CD14-positive monocyte (primary cell): ENCODE measurements around the gene SVIL. TPM values are rescaled to one million over a fixed set of nuclear protein-coding genes. Genes with fewer than 3 reads are reported as not detected.

Experiments
- DNase-seq, 3 donors: peaks; one replicate each; pipeline ENCODE4 v3.0.0-alpha.2; 2011 to 2022
- H2AFZ ChIP-seq: 2 replicates; pipeline ENCODE4 v1.6.0; 2012; ENCODE audit warnings: mild to moderate bottlenecking, low read depth, low read length, inconsistent platforms; ENCODE audit not compliant: insufficient read depth, poor library complexity, severe bottlenecking
- H3K27ac ChIP-seq, 2 donors: 1 replicate in 1 of 2; 2 replicates in 1 of 2; pipeline ENCODE4 v1.5.1; 2012 to 2013; ENCODE audit warnings: low read length in 2 of 2, control low read depth in 1 of 2, inconsistent platforms in 1 of 2, low read depth in 1 of 2, mild to moderate bottlenecking in 1 of 2
- H3K27me3 ChIP-seq, 2 donors: one replicate each; pipeline versions ENCODE4 v1.6.0 to v1.6.1; 2011 to 2013; ENCODE audit warnings: low read length in 2 of 2; ENCODE audit not compliant: control insufficient read depth in 2 of 2, insufficient read depth in 2 of 2
- H3K36me3 ChIP-seq, 2 donors: replicated peaks in 1 of 2; 1 replicate in 1 of 2; 2 replicates in 1 of 2; pipeline versions ENCODE4 v1.5.1 to v1.6.1; 2012 to 2013; ENCODE audit warnings: low read length in 2 of 2, control low read depth in 1 of 2, inconsistent platforms in 1 of 2, mild to moderate bottlenecking in 1 of 2; ENCODE audit not compliant: insufficient read depth in 2 of 2, control insufficient read depth in 1 of 2
- H3K4me1 ChIP-seq, 2 donors: 1 replicate in 1 of 2; 2 replicates in 1 of 2; pipeline versions ENCODE4 v1.5.1 to v1.6.1; 2012 to 2013; ENCODE audit warnings: low read length in 2 of 2, control low read depth in 1 of 2, inconsistent platforms in 1 of 2, mild to moderate bottlenecking in 1 of 2, moderate library complexity in 1 of 2; ENCODE audit not compliant: insufficient read depth in 2 of 2, control insufficient read depth in 1 of 2
- H3K4me2 ChIP-seq: replicated peaks from 2 replicates; pipeline ENCODE3; 2012; ENCODE audit warnings: low read length, moderate library complexity, mild to moderate bottlenecking; ENCODE audit not compliant: poor library complexity, severe bottlenecking; ENCODE audit errors: extremely low read depth
- H3K4me3 ChIP-seq, 3 experiments: fragments of 200-600 bp in 1 of 3; sonication (generic) in 1 of 3; replicated peaks in 1 of 3; 1 replicate in 2 of 3; 2 replicates in 1 of 3; pipeline ENCODE4 v1.5.1; 2011 to 2013; ENCODE audit warnings: low read length in 3 of 3, mild to moderate bottlenecking in 3 of 3, control low read depth in 2 of 3, low read depth in 2 of 3, inconsistent platforms in 1 of 3, moderate library complexity in 1 of 3
- H3K79me2 ChIP-seq: 2 replicates; pipeline ENCODE4 v1.6.0; 2012; ENCODE audit warnings: mild to moderate bottlenecking, control low read depth, inconsistent platforms, low read length, moderate library complexity; ENCODE audit not compliant: insufficient read depth
- H3K9ac ChIP-seq: 2 replicates; pipeline ENCODE4 v1.6.0; 2017; ENCODE audit warnings: low read length, mild to moderate bottlenecking; ENCODE audit not compliant: insufficient read depth, poor library complexity, severe bottlenecking
- H3K9me3 ChIP-seq, 2 donors: replicated peaks in 1 of 2; 1 replicate in 1 of 2; 2 replicates in 1 of 2; pipeline versions ENCODE4 v1.5.1 to v1.6.1; 2012 to 2013; ENCODE audit warnings: low read length in 2 of 2, control low read depth in 1 of 2; ENCODE audit not compliant: control insufficient read depth in 1 of 2, insufficient read depth in 1 of 2
- H4K20me1 ChIP-seq: 2 replicates; pipeline ENCODE4 v1.6.0; 2012; ENCODE audit warnings: mild to moderate bottlenecking, low read length, control low read depth, moderate library complexity; ENCODE audit not compliant: insufficient read depth
- H3K27ac Mint-ChIP-seq, 7 donors: one replicate each; pipeline ENCODE4 v1.8.0; 2020; ENCODE audit warnings: mild to moderate bottlenecking in 7 of 7, mixed read lengths in 7 of 7, moderate library complexity in 6 of 7, inconsistent platforms in 2 of 7
- H3K27me3 Mint-ChIP-seq, 3 donors: one replicate each; pipeline ENCODE4 v1.8.0; 2021 to 2022; ENCODE audit warnings: low read depth in 3 of 3, mild to moderate bottlenecking in 3 of 3, mixed read lengths in 3 of 3, moderate library complexity in 3 of 3, inconsistent platforms in 1 of 3
- H3K36me3 Mint-ChIP-seq, 2 donors: one replicate each; pipeline ENCODE4 v1.8.0; 2020; ENCODE audit warnings: mixed read lengths in 2 of 2, inconsistent platforms in 1 of 2, mild to moderate bottlenecking in 1 of 2
- H3K4me1 Mint-ChIP-seq: one replicate; pipeline ENCODE4 v1.8.0; 2020; ENCODE audit warnings: mild to moderate bottlenecking, mixed read lengths
- H3K4me3 Mint-ChIP-seq, 2 donors: one replicate each; pipeline ENCODE4 v1.8.0; 2020; ENCODE audit warnings: mild to moderate bottlenecking in 2 of 2, mixed read lengths in 2 of 2, moderate library complexity in 1 of 2
- H3K9me3 Mint-ChIP-seq, 7 donors: one replicate each; pipeline ENCODE4 v1.8.0; 2020 to 2022; ENCODE audit warnings: mixed read lengths in 7 of 7, mild to moderate bottlenecking in 6 of 7, moderate library complexity in 6 of 7, inconsistent platforms in 2 of 7
- WGBS: methylation state at CpG from one replicate; pipeline ENCODE4 v1.1.5; 2013; ENCODE audit warnings: missing lambda C conversion rate; ENCODE audit not compliant: insufficient coverage; 5-methylcytosine and 5-hydroxymethylcytosine counted together
- intact Hi-C, 2 donors: fragments of 100-400 bp; cut with micrococcal nuclease; formaldehyde crosslinking; loops; one replicate each; pipeline versions ENCODE4 v1.15.0 to v1.15.1; 2023
- polyA plus RNA-seq, 3 donors: library from polyadenylated mRNA; depleted of rRNA in 1 of 3; unstranded in 2 of 3; stranded (reverse) in 1 of 3; fragments of 300-500 nt in 2 of 3; fragments of >200 nt in 1 of 3; fragmentation: Illumina TruSeq in 2 of 3; gene quantifications; 1 replicate in 2 of 3; 2 replicates in 1 of 3; pipeline ENCODE4 v1.2.3, GENCODE V29; 2012 to 2021
- TF ChIP-seq, protein P1 (sequence below): fragments of 200-600 bp; IDR thresholded peaks from one replicate; pipeline ENCODE4 v1.8.0; 2022; ENCODE audit warnings: antibody characterized with exemption, mild to moderate bottlenecking

Gene SVIL
- polyA plus RNA-seq, 3 donors: 2.1 to 14.3 (median 5.8) TPM

DNA sequence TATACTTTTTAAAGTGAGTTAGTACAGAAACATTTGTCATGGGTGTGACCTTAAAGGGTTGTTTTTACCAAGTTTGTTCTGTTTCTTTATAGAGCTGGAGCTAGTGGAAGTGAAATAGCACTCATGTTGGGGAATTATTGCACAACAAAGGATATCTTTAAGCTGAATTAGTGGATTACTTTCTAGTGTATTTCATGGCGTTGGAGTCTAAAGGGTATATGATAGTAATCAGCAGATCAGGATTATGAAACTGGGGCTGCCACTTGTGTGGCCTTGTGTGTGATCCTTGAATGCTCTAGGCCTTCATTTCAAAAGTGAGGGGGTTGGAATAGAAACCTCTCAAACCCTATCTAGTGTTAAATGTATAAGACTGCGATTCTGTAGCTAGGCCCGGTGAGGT is 222.3 kb downstream of the SVIL start:
- peak overlapping the region in 1 of 2 donors; percentile 58 for H3K27ac ChIP-seq
- no peak overlapping the region for H2AFZ ChIP-seq
- H3K4me3 ChIP-seq: peak overlapping the region in 1 of 3 experiments; percentile 3
- peaks cover 33 to 40% of the 10 kb centered on the region in 2 donors for H3K4me1 ChIP-seq
- intact Hi-C loops: no loop called here
- peaks cover 42% of the 10 kb centered on the region for H4K20me1 ChIP-seq
- Mint-ChIP-seq H3K4me1 (peaks cover 40% of the 10 kb centered on the region), H3K36me3 (peaks cover 15 to 20% of the 10 kb centered on the region in 2 donors), H3K4me3 (no peak overlapping the region), H3K9me3 (peaks cover 0 to 8% (median 2%) of the 10 kb centered on the region in 7 donors), H3K27me3 (peaks cover 0 to 5% (median 0%) of the 10 kb centered on the region in 3 donors), H3K27ac (peak overlapping the region in 5 of 7 donors; percentile 30 to 84 (median 35))
- H3K27me3 ChIP-seq: no peaks in the 10 kb centered on the region
- peaks cover 8 to 24% of the 10 kb centered on the region in 2 donors for H3K36me3 ChIP-seq
- peak overlapping the region; percentile 17 for H3K4me2 ChIP-seq
- no peaks in the 10 kb centered on the region for H3K9me3 ChIP-seq
- TF ChIP-seq, protein P1, sequence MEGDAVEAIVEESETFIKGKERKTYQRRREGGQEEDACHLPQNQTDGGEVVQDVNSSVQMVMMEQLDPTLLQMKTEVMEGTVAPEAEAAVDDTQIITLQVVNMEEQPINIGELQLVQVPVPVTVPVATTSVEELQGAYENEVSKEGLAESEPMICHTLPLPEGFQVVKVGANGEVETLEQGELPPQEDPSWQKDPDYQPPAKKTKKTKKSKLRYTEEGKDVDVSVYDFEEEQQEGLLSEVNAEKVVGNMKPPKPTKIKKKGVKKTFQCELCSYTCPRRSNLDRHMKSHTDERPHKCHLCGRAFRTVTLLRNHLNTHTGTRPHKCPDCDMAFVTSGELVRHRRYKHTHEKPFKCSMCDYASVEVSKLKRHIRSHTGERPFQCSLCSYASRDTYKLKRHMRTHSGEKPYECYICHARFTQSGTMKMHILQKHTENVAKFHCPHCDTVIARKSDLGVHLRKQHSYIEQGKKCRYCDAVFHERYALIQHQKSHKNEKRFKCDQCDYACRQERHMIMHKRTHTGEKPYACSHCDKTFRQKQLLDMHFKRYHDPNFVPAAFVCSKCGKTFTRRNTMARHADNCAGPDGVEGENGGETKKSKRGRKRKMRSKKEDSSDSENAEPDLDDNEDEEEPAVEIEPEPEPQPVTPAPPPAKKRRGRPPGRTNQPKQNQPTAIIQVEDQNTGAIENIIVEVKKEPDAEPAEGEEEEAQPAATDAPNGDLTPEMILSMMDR: no peak
- peak overlapping the region; percentile 11 for H3K9ac ChIP-seq
- H3K79me2 ChIP-seq: peaks cover 65% of the 10 kb centered on the region
- no CpG with 5 or more reads among the region's 3 CpGs for WGBS
- DNase-seq: peak in 2 of 3 donors; percentile 4 to 25

DNA sequence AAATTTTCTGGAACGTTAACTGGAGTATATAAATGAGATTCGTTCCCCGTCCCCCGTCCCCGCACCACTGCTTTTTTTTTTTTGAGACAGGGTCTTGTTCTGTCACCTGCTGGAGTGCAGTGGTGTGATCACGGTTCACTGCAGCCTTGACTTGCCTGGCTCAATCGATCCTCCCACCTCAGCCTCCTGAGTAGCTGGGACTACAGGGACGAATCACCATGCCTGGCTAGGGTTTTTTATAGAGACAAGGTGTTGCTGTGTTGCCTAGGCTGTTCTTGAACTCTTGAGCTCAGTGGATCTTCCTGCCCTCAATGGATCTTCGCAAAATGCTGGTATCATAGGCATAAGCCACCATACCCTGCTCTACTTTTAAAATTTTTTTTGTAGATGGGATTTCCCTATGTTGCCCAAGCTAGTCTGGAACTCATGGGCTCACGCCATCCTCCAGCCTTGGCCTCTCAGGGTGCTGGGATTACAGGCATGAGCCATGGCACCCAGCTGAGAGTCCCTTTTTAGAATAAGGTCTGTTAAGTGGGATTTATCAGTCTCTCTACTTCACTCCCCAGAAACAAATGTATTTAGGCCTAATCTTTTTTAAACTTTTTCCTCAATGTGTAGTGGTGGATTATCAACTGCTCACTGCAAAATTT is 223.0 kb downstream of the SVIL start:
- H3K36me3 Mint-ChIP-seq: peaks cover 9 to 13% of the 10 kb centered on the region in 2 donors

More for the DNA sequence above, 223.0 kb downstream of the SVIL start:
- Histone ChIP-seq H3K4me3 (peak overlapping the region in 1 of 3 experiments; percentile 3), H3K4me2 (peak overlapping the region; percentile 17), H3K36me3 (peaks cover 5 to 18% of the 10 kb centered on the region in 2 donors), H3K79me2 (peaks cover 60% of the 10 kb centered on the region), H3K27ac (peak overlapping the region in 1 of 2 donors; percentile 58), H3K4me1 (peaks cover 33 to 40% of the 10 kb centered on the region in 2 donors), H4K20me1 (peaks cover 37% of the 10 kb centered on the region), H3K27me3 (no peaks in the 10 kb centered on the region), H3K9ac (peak overlapping the region; percentile 11), H3K9me3 (no peaks in the 10 kb centered on the region), H2AFZ (no peak overlapping the region)
- Mint-ChIP-seq H3K27me3 (peaks cover 0 to 5% (median 0%) of the 10 kb centered on the region in 3 donors), H3K4me1 (peaks cover 40% of the 10 kb centered on the region), H3K9me3 (peaks cover 3 to 14% (median 8%) of the 10 kb centered on the region in 7 donors), H3K4me3 (no peak overlapping the region), H3K27ac (peak overlapping the region in 4 of 7 donors; percentile 12 to 84 (median 64))
- DNase-seq: peak in 1 of 3 donors; percentile 19
- intact Hi-C loops: no loop called here
- 100% methylated on average over 5 of the region's 10 CpGs for WGBS
- TF ChIP-seq, protein P1: no peak
